H1 (cell line): Measurements from ENCODE around the gene VHLL. TPM values are rescaled to one million over a fixed set of nuclear protein-coding genes. Genes with fewer than 3 reads are reported as not detected.

Experiments
- SAP30 ChIP-seq: fragments of 300-600 bp; sonication (generic); IDR thresholded peaks from 2 replicates; pipeline ENCODE4 v1.7.1; 2012; ENCODE audit warnings: low read length, moderate library complexity, mild to moderate bottlenecking, inconsistent platforms; ENCODE audit not compliant: insufficient read depth, insufficient replicate concordance
- polyA plus RNA-seq, 7 experiments: library from polyadenylated mRNA; depleted of rRNA in 3 of 7; stranded (reverse) in 5 of 7; unstranded in 2 of 7; fragments of >200 nt in 5 of 7; fragments of 200-250 nt in 2 of 7; gene quantifications; 1 replicate in 5 of 7; 2 replicates in 1 of 7; 4 replicates in 1 of 7; pipeline versions ENCODE4 v1.2.1 to v1.2.3, GENCODE V29; 2011 to 2013; ENCODE audit warnings: missing spikeins in 2 of 7, mixed read lengths in 2 of 7
- total RNA-seq: library from RNA; stranded (reverse); fragmentation: NEBNext Ultra II Directional; extraction: Animal tissue kit (Norgen Biotek cat#: 25700); gene quantifications from 2 replicates; pipeline ENCODE4 v1.2.1, GENCODE V29; 2021

The VHLL gene
- total and polyA plus RNA-seq, 2 of the 8 experiments (the other 6 are each of a cell fraction or from before 2014, with no cell fraction given) = not detected

- no peak for TF ChIP-seq SAP30
These were observed 9.0 kb upstream of the VHLL start (continued) for GRCh38 chr1:156308078-156308477.
